NB4 (cell line): Measurements from ENCODE around the gene SNCG.
"Not testable (repeated sequence)": the region's sequence is repeated elsewhere in the genome, so short reads cannot be mapped to it uniquely, and the experiment has no call there.

Experiments used
- DNase-seq: peaks from one replicate; pipeline ENCODE4 v3.0.0; 2010; ENCODE audit warnings: low read depth
- H3K4me3 ChIP-seq: one replicate; pipeline ENCODE4 v1.5.1; 2011; ENCODE audit warnings: mild to moderate bottlenecking, low read depth, low read length, moderate library complexity
- MYC ChIP-seq: IDR thresholded peaks from 2 replicates; pipeline ENCODE4 v1.6.1; 2011; ENCODE audit warnings: low read depth, low read length
- POLR2A ChIP-seq: IDR thresholded peaks from 2 replicates; pipeline ENCODE4 v1.6.1; 2011; ENCODE audit warnings: mild to moderate bottlenecking; ENCODE audit not compliant: insufficient read length; ENCODE audit errors: extremely low read depth
- TF ChIP-seq, protein P1 (sequence below): IDR thresholded peaks from one replicate; pipeline ENCODE4 v1.5.1; 2012; ENCODE audit warnings: low read depth, low read length
- TF ChIP-seq, protein P2 (sequence below): IDR thresholded peaks from 2 replicates; pipeline ENCODE4 v1.6.1; 2011; ENCODE audit warnings: low read depth, low read length

SNCG gene

DNA sequence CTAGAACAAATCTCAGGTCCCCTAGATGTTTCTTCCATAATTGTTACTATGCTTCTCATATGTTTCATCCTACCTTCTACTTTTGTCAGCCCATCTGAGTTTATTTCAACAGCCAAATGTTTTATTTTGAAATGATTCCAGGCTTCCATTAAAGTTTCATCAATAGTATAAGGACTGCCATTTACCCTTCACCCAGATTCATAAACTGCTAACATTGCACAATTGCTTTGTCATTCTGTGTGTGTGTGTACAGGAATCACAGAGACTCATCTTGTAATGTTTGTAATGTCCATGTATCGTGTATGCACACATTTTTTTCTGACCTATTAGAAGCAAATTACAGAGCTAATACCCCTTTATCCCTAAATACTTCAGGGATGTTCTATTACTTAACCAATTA lies 26.5 kb upstream of the SNCG start:
- H3K4me3 ChIP-seq = no peak overlapping the region
- no peak for DNase-seq
- TF ChIP-seq POLR2A = no peak
- TF ChIP-seq, protein P1, sequence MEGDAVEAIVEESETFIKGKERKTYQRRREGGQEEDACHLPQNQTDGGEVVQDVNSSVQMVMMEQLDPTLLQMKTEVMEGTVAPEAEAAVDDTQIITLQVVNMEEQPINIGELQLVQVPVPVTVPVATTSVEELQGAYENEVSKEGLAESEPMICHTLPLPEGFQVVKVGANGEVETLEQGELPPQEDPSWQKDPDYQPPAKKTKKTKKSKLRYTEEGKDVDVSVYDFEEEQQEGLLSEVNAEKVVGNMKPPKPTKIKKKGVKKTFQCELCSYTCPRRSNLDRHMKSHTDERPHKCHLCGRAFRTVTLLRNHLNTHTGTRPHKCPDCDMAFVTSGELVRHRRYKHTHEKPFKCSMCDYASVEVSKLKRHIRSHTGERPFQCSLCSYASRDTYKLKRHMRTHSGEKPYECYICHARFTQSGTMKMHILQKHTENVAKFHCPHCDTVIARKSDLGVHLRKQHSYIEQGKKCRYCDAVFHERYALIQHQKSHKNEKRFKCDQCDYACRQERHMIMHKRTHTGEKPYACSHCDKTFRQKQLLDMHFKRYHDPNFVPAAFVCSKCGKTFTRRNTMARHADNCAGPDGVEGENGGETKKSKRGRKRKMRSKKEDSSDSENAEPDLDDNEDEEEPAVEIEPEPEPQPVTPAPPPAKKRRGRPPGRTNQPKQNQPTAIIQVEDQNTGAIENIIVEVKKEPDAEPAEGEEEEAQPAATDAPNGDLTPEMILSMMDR = no peak
- no peak for TF ChIP-seq MYC
- TF ChIP-seq, protein P2, sequence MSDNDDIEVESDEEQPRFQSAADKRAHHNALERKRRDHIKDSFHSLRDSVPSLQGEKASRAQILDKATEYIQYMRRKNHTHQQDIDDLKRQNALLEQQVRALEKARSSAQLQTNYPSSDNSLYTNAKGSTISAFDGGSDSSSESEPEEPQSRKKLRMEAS = no peak

DNA sequence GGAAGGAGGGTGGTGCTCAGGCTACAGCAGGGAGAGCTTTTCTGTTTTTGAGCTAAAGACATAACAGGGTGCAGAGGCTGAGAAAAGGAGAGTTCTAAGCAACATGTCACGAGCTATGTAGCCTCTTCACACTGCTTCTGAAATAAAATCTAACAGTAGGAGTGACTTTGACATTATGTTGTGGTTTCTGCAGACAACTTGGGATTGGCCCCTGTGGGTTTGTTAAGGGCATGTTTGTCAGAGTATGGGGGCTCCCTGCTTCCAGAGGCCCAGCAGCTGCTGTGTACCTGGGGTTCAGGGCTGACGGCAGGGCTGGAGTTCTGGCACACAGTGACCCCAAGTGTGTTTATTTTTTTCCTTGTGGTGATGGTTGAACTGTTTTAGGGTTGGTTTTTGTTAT lies 25.7 kb upstream of the SNCG start:
- H3K4me3 ChIP-seq = no peak overlapping the region
- TF ChIP-seq MYC = no peak
- TF ChIP-seq, protein P2 = no peak
- no peak for TF ChIP-seq POLR2A
- TF ChIP-seq, protein P1 = no peak
- DNase-seq = no peak

DNA sequence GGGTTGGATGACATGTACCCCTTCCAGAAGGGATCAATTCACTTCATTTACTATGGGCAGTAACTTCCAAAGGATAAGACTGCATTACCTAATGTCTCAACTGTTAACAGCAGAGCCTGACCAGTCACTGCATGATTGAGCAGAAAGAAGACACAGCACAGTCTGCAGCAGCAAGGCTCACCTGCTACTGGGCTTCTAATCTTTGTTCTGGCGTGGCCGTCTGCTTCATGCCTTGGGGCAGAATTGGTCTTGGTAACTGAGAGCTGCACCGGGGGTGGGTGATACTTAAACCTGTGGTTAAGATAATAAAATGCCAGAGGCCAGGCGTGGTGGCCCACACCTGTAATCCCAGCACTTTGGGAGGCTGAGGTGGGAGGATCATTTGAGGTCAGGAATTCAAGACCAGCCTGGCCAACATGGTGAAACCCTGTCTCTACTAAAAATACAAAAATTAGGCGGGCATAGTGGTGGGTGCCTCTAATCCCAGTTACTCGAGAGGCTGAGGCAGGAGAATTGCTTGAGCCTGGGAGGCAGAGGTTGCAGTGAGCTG lies 24.2 kb upstream of the SNCG start:
- DNase-seq, H3K4me3 ChIP-seq: not testable (repeated sequence)

DNA sequence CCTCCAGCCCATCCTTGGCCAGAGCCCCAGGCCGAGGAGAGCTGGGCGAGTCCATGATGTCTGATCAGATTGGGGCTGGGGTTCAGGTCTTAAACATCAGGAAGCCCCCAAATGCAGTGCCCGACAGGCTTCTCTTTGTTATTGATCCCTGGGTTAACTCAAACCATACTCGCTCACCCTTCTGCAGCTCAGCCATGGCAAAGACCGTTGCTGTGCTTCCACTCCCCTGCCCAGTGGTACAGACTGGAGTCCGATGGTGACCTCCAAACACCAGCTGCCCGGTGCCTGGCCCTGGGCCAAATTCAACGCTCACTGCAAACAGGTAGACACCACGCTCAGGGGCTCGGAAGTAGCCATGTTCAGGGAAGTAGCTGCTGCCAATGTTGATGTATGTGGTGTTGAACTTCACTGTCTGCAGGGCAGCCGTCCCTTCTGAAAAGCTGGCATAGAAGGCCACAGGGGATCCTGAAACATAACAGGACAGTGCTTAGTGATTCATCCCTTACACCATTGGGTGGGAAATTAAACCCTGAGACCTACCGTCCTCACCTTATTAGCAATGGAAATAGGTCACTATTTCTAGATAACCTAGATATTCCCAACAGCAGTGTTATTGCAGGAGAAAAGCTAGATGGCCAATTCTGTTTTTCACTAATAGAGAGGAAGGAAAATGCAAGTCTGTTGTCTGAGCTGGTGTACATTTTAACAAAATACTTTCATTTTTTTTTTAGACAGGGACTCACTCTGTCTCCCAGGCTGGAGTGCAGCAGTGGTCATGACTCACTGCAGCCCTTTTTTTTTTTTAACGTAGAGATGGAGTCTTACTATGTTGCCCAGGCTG lies 21.5 kb upstream of the SNCG start:
- no peak for DNase-seq
- H3K4me3 ChIP-seq = no peak overlapping the region
- TF ChIP-seq, protein P2 = no peak
- TF ChIP-seq, protein P1 = no peak
- TF ChIP-seq MYC = no peak
- no peak for TF ChIP-seq POLR2A

DNA sequence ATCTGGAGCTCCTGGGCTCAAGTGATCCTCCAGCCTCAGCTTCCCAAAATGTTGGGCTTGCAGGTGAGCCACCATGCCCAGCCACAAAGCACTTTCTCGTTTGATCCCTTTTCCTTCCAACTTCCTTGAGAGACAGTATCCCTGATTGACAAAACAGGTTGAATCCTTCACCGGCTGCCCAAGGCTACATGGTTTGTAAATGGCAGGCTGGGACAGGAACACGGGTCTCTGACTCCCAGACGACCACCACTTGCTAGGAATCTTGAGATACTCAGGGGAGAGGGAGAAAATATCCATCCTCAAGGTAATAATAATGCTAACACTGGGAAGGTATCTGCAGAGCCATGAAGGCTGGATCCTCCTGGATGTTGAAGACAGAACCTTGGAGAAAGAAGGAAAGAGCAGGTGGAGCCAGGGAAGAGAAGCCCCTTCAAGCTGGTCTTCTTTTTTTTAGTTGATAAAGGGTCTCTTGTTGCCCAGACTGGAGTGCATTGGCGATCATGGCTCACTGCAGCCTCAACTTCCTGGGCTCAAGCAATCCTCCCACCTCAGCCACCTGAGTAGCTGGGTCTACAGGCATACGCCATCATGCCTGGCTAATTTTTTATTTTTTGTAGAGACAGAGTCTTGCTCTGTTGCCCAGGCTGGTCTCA lies 20.8 kb upstream of the SNCG start:
- no peak for DNase-seq
- TF ChIP-seq POLR2A (no peak), MYC (no peak)
- TF ChIP-seq, protein P2 = no peak
- TF ChIP-seq, protein P1 = no peak
- no peak overlapping the region for H3K4me3 ChIP-seq

DNA sequence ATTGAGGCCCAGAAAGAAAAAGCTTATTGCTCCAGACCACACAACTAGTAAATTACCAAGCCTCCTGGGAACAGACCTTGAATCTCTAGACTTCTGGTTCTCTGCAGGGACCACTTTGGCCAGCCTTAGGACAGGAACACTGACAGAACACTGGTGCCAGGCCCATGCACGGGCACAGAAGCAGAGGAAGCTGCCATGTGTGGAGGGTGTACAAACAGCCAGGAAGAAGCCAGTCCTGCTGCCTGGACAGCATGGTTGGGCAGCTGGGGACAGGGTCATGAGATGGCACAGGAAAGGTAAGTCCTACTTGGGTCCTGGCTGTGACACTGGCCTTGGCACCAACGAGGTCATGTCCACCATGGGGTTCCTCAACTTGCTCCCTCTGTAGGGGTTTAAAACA lies 20.1 kb upstream of the SNCG start:
- DNase-seq = no peak
- TF ChIP-seq, protein P2 = no peak
- TF ChIP-seq, protein P1 = no peak
- TF ChIP-seq MYC = no peak
- no peak for TF ChIP-seq POLR2A
- no peak overlapping the region for H3K4me3 ChIP-seq

DNA sequence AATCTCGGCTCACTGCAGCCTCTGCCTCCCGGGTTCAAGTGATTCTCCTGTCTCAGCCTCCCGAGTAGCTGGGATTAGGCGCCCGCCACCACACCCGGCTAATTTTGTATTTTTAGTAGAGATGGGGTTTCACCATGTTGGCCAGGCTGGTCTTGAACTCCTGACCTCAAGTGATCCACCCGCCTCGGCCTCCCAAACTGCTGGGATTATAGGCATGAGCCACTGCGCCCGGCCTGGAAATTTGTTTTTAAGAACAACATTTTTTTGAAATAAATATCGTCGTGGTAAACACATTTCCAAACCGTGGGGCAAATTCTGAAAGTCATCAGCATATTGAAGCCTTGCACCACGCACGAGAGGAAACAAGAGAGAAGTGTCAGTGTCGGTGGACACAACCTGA lies 18.3 kb upstream of the SNCG start:
- DNase-seq = not testable (repeated sequence)

More for the DNA sequence above, 18.3 kb upstream of the SNCG start:
- not testable (repeated sequence) for H3K4me3 ChIP-seq
